Endodermal cell (in vitro differentiated cells): ENCODE data around the gene SLC10A2. TPM values are rescaled to one million over a fixed set of nuclear protein-coding genes. Genes with fewer than 3 reads are reported as not detected.

Source experiments
- DNase-seq: peaks from one replicate; pipeline ENCODE4 v3.0.0-alpha.2; 2017
- H3K27ac ChIP-seq: 2 replicates; pipeline ENCODE4 v1.5.1; 2013; ENCODE audit warnings: mild to moderate bottlenecking, low read depth, low read length, moderate library complexity
- H3K27me3 ChIP-seq: 2 replicates; pipeline ENCODE4 v1.6.1; 2013; ENCODE audit warnings: mild to moderate bottlenecking, low read length, moderate library complexity; ENCODE audit not compliant: insufficient read depth, control insufficient read depth, poor library complexity, severe bottlenecking
- H3K36me3 ChIP-seq: 2 replicates; pipeline ENCODE4 v1.7.0; 2013; ENCODE audit warnings: mild to moderate bottlenecking, low read length, moderate library complexity; ENCODE audit not compliant: control insufficient read depth, insufficient read depth
- H3K4me1 ChIP-seq: one replicate; pipeline ENCODE4 v1.7.0; 2013; ENCODE audit warnings: low read length; ENCODE audit not compliant: control insufficient read depth, insufficient read depth
- H3K4me3 ChIP-seq: 2 replicates; pipeline ENCODE4 v1.5.1; 2013; ENCODE audit warnings: mild to moderate bottlenecking, low read length, moderate library complexity
- H3K9ac ChIP-seq: 2 replicates; pipeline ENCODE4 v1.6.1; 2013; ENCODE audit warnings: mild to moderate bottlenecking, low read length, moderate library complexity; ENCODE audit not compliant: poor library complexity, severe bottlenecking; ENCODE audit errors: extremely low read depth
- H3K9me3 ChIP-seq: 2 replicates; pipeline ENCODE4 v1.6.1; 2013; ENCODE audit warnings: mild to moderate bottlenecking, low read length, moderate library complexity; ENCODE audit not compliant: control insufficient read depth
- H3K27ac Mint-ChIP-seq: 2 replicates; pipeline ENCODE4 v1.8.0; 2020; ENCODE audit warnings: mixed read lengths
- H3K27me3 Mint-ChIP-seq: 2 replicates; pipeline ENCODE4 v1.8.0; 2021; ENCODE audit warnings: mild to moderate bottlenecking, mixed read lengths; ENCODE audit not compliant: insufficient read depth
- H3K36me3 Mint-ChIP-seq: 2 replicates; pipeline ENCODE4 v1.8.0; 2020; ENCODE audit warnings: low read depth, mixed read lengths
- H3K4me1 Mint-ChIP-seq: 2 replicates; pipeline ENCODE4 v1.8.0; 2020; ENCODE audit warnings: mixed read lengths
- H3K4me3 Mint-ChIP-seq: 2 replicates; pipeline ENCODE4 v1.8.0; 2020; ENCODE audit warnings: mild to moderate bottlenecking, moderate library complexity, mixed read lengths
- H3K9me3 Mint-ChIP-seq: 2 replicates; pipeline ENCODE4 v1.8.0; 2020; ENCODE audit warnings: mild to moderate bottlenecking, mixed read lengths
- CTCF ChIP-seq: fragments of 200-600 bp; sonication (generic); conservative IDR thresholded peaks from 2 replicates; pipeline ENCODE4 v1.5.0; 2021; ENCODE audit warnings: antibody characterized with exemption, mild to moderate bottlenecking
- WGBS, 2 experiments: methylation state at CpG; one replicate each; pipeline versions ENCODE4 v1.1.5 to v1.1.7; 2013; ENCODE audit warnings: missing lambda C conversion rate in 2 of 2, mixed read lengths in 1 of 2; ENCODE audit not compliant: insufficient coverage in 1 of 2, insufficient read length in 1 of 2; 5-methylcytosine and 5-hydroxymethylcytosine counted together
- total RNA-seq, 2 donors: library from RNA; stranded (reverse); fragmentation: NEBNext Ultra II Directional in 1 of 2; extraction: Animal tissue kit (Norgen Biotek cat#: 25700) in 1 of 2; gene quantifications; 2 replicates in 1 of 2; 3 replicates in 1 of 2; pipeline ENCODE4 v1.2.1, GENCODE V29; 2021

The SLC10A2 gene
- total RNA-seq, 2 donors from 2014 or later: not detected

DNA sequence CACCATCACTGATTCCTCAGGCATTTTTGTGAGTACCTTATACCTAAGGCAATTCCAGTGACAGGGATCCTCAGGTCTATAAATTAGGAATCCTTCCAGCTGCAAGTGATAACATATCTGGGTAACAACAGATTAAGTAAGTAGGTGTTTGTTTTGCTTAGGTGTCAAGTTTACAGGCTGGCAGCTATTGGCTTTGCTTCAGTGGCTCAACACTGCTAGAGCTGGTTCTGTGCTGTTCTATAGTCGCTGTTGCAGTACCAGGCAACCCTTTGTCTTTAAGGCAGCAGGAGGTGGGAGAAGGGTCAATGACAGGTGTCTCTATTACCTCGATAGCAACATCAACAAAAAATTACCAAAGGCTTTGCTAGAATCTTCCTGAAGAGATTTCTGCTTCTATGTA, 27.0 kb downstream of the SLC10A2 start:
- H3K27me3 ChIP-seq: no peaks in the 10 kb centered on the region
- no peak overlapping the region for H3K27ac ChIP-seq
- H3K4me3 ChIP-seq: no peak overlapping the region
- H3K9ac ChIP-seq: no peak overlapping the region
- 50 to 75% methylated on average over 1 to 2 of the region's 2 CpGs for WGBS, 2 experiments
- peaks cover 14% of the 10 kb centered on the region for H3K4me1 Mint-ChIP-seq
- no peak overlapping the region for H3K4me3 Mint-ChIP-seq
- H3K9me3 Mint-ChIP-seq: no peaks in the 10 kb centered on the region
- no peaks in the 10 kb centered on the region for H3K36me3 Mint-ChIP-seq
- H3K36me3 ChIP-seq: no peaks in the 10 kb centered on the region
- no peaks in the 10 kb centered on the region for H3K27me3 Mint-ChIP-seq
- peaks cover 4% of the 10 kb centered on the region for H3K4me1 ChIP-seq
- H3K9me3 ChIP-seq: no peaks in the 10 kb centered on the region
- peak; percentile 55 for DNase-seq
- no peak overlapping the region for H3K27ac Mint-ChIP-seq
- TF ChIP-seq CTCF: no peak

- no peaks in the 10 kb centered on the region for H3K36me3 Mint-ChIP-seq
- H3K27me3 Mint-ChIP-seq: no peaks in the 10 kb centered on the region
- no peaks in the 10 kb centered on the region for H3K27me3 ChIP-seq
- H3K4me3 ChIP-seq: no peak overlapping the region
- H3K4me1 Mint-ChIP-seq: peaks cover 21% of the 10 kb centered on the region
- no peak for DNase-seq
- peaks cover 4% of the 10 kb centered on the region for H3K4me1 ChIP-seq
- no peak overlapping the region for H3K27ac Mint-ChIP-seq
- WGBS, 2 experiments: 80% methylated on average over 1 of the region's 1 CpG; no CpG with 5 or more reads in 1 of the 2 experiments
- no peak overlapping the region for H3K4me3 Mint-ChIP-seq
- no peaks in the 10 kb centered on the region for H3K9me3 Mint-ChIP-seq
- TF ChIP-seq CTCF: no peak
- H3K9ac ChIP-seq: no peak overlapping the region
- H3K36me3 ChIP-seq: no peaks in the 10 kb centered on the region
- H3K9me3 ChIP-seq: peaks cover 6% of the 10 kb centered on the region
- no peak overlapping the region for H3K27ac ChIP-seq
Observed at GRCh38 chr13:103036268-103036667, 29.9 kb downstream of the SLC10A2 start.

GRCh38 chr13:103033999-103034398, 32.2 kb downstream of the SLC10A2 start:
- Mint-ChIP-seq H3K4me1 (peaks cover 14% of the 10 kb centered on the region), H3K4me3 (no peak overlapping the region), H3K27ac (no peak overlapping the region), H3K36me3 (no peaks in the 10 kb centered on the region), H3K27me3 (no peaks in the 10 kb centered on the region), H3K9me3 (no peaks in the 10 kb centered on the region)
- no peak overlapping the region for H3K4me3 ChIP-seq
- peaks cover 6% of the 10 kb centered on the region for H3K9me3 ChIP-seq
- no peaks in the 10 kb centered on the region for H3K27me3 ChIP-seq
- no peak overlapping the region for H3K9ac ChIP-seq
- no peak for TF ChIP-seq CTCF
- H3K36me3 ChIP-seq: no peaks in the 10 kb centered on the region
- 86 to 93% methylated on average over 1 of the region's 2 CpGs for WGBS, 2 experiments
- H3K4me1 ChIP-seq: peaks cover 4% of the 10 kb centered on the region
- no peak overlapping the region for H3K27ac ChIP-seq
- no peak for DNase-seq
